DMS114 treated with DMSO at 0.1 percent for 48 hours (cell line): ENCODE measurements around the gene DHRS7C.

Source experiments
- DNase-seq: peaks from one replicate; lab custom pipeline; 2025; ENCODE audit not compliant: unreplicated experiment; lab: John Stamatoyannopoulos, UW

The DHRS7C gene

GRCh38 chr17:9767432-9767991 is 23.9 kb downstream of the DHRS7C start:
- no peak for DNase-seq

GRCh38 chr17:9766970-9767369 is 24.4 kb downstream of the DHRS7C start:
- no peak for DNase-seq

GRCh38 chr17:9765322-9765721 is 26.1 kb downstream of the DHRS7C start:
- no peak for DNase-seq

- DNase-seq, result no peak
Measured at GRCh38 chr17:9763643-9764042, 27.7 kb downstream of the DHRS7C start.

GRCh38 chr17:9760266-9760665 is 31.1 kb downstream of the DHRS7C start:
- DNase-seq, result no peak

- no peak for DNase-seq
Measured at GRCh38 chr17:9755083-9755482, 36.3 kb downstream of the DHRS7C start.

GRCh38 chr17:9750524-9750923 is 40.9 kb downstream of the DHRS7C start:
- no peak for DNase-seq

- DNase-seq, result no peak
Measured at GRCh38 chr17:9729735-9730420, 61.5 kb downstream of the DHRS7C start.

GRCh38 chr17:9729034-9729650 is 62.2 kb downstream of the DHRS7C start:
- peak; percentile 57 for DNase-seq

- DNase-seq, result no peak
Measured at GRCh38 chr17:9728564-9728963, 62.8 kb downstream of the DHRS7C start.

- DNase-seq, result no peak
Measured at GRCh38 chr17:9728005-9728404, 63.4 kb downstream of the DHRS7C start.

GRCh38 chr17:9726291-9726690 is 65.1 kb downstream of the DHRS7C start:
- DNase-seq, result no peak

GRCh38 chr17:9725575-9725974 is 65.8 kb downstream of the DHRS7C start:
- DNase-seq, result no peak
